GM21723 (cell line): ENCODE results near the gene CAPG.
"Not testable (repeated sequence)": the region's sequence is repeated elsewhere in the genome, so short reads cannot be mapped to it uniquely, and the experiment has no call there.

Experiments used
- ATAC-seq: cut with Tn5 transposase; IDR thresholded peaks from one replicate; pipeline ENCODE4 v1.9.1; 2021; ENCODE audit warnings: mild to moderate bottlenecking, moderate library complexity; ENCODE audit not compliant: unreplicated experiment

The CAPG gene

GRCh38 chr2:85398426-85399182, 11.6 kb downstream of the CAPG start:
- no peak for ATAC-seq

DNA sequence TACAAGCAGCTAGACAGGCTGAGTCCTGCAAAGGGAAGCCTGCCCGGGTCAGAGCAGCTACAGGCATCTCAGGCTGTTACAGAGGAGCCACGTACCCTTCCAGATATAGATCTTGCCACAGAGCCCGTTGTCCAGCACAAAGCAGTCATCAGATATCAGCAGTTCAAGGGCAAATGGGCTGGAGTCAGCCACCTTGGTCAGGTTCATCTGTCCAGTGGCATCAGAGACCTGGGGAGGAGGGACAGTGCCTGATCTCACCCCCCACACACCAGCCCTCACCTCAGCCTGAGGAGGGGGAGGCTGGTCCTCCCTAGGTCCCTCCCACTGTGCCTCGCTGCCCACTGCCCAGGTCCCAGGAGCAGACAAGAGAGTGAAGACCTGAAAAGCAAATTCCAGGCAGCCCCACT, 12.2 kb downstream of the CAPG start:
- no peak for ATAC-seq

GRCh38 chr2:85396531-85397470, 13.4 kb downstream of the CAPG start:
- no peak for ATAC-seq

DNA sequence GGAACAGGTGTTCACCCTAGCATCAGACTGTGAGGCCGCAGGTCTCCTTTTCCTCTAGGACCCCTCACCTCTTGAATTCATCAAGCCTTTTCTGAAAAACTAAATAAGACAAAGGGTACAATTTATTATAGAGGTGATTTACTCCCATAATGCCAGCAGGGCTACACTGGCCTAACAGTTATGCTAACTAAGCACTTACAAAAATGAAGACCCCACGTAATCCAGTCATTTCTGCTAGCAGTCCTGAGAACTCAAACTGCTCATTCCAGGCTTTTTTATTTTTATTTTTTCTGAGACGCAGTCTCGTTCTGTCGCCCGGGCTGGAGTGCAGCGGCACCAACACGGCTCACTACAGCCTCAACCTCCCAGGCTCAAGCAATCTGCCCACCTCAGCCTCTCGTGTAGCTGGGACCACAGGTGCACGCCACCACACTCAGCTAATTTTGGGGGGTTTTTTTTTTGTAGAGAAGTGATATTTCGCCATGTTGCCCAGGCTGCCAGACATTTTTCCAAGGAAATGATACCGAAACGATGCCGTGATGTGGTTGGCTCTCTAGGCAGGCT, 14.2 kb downstream of the CAPG start:
- ATAC-seq: no peak

DNA sequence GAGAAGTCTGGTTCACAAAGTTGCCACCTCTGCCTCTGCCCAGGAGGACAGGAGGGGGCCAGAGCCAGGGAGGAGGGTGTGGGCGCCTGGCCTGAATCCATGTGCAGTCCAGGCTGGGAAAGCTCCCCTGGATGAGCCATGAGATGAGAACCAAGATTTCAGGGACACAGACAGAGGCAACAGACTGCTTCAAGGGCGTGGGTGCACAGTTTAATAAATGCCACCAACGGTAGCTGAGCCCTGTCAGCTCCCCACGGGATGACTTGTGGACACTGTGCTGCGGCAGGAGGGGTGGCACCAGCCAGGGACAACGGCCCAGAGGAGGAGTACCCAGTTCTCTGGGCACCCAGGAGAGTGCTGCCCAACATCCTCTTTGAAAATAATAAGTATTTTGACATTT, 15.2 kb downstream of the CAPG start:
- ATAC-seq: no peak

DNA sequence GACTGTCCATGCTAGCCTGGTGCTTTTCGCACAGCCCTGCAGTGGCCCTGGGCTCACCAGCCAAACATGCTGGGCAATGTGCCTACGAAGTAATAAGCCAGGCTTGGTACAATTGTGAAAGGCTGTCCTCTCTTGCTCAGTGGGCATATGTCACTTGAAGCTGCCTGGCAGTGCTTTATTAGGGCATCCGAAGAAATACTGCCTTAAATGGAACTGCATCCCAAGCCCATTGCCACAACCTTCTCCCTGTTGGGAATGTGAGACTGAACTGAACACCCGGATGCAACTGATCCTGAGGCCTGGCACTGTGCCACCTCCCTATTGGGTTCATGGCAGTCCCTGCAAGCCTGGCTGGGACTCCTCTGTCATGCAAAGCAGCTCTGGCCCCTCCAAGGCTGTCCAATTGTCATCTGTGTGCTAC, 15.9 kb downstream of the CAPG start:
- no peak for ATAC-seq

DNA sequence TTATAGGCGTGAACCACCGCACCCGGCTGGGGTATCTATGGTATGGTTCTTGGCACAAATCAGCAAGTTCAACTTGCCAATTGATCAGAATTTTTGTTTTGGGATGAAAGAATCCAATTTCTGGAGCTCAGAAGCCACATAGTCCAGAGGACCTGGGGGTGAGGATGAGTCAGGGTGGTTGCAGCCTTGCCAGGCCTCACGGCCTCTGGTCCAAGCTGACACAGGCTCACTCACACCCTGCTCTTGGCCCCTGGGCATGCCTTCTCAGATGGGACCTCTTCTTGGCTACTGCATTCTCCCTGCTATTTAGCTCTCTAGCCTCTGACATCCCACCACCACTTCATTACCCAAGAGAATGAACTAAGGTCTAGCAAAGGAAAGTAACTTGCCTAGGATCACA, 16.3 kb downstream of the CAPG start:
- no peak for ATAC-seq

- ATAC-seq: peak; percentile 50
Observed at GRCh38 chr2:85390941-85391669, 19.1 kb downstream of the CAPG start.

DNA sequence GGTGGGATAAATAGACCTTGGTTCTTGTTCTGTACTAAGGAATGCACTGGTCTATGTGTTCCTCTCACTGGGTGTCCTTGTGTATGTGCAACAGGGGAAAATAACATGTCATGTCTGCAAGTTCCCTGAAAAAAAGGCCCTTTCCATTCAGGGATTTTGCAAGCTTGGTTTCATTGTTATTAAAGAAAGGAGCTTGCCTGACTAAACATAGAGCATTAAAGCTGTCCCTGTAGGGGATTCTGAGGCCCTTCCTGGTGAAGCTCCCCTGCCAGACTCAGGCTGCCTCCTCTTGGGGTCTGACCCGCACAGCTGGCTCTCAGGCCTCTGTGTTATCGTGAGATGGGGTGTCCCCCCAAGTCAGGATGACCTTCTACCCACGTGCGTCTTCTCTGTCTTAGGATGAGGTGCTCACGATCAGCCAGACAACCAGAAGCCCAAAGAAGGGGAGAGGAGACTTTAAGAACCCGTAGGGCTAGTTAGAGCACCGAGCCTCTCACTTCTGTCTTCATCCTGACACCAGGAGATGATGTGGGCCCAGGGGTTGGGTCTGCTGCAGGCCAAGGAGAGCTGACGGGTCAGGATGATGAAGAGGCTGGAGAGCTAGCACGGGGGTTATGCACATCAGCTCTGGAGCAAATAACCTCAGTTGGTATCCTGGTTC, 21.2 kb downstream of the CAPG start:
- ATAC-seq: no peak

GRCh38 chr2:85387754-85388153, 22.4 kb downstream of the CAPG start:
- no peak for ATAC-seq

- no peak for ATAC-seq
Observed at GRCh38 chr2:85385746-85386145, 24.4 kb downstream of the CAPG start.

GRCh38 chr2:85383850-85384249, 26.3 kb downstream of the CAPG start:
- ATAC-seq: no peak

- ATAC-seq: not testable (repeated sequence)
Observed at GRCh38 chr2:85383151-85383550, 27.0 kb downstream of the CAPG start.

- no peak for ATAC-seq
Observed at GRCh38 chr2:85380048-85380447, 30.1 kb downstream of the CAPG start.

- no peak for ATAC-seq
Observed at GRCh38 chr2:85378257-85378656, 31.9 kb downstream of the CAPG start.

GRCh38 chr2:85377083-85377482, 33.1 kb downstream of the CAPG start:
- no peak for ATAC-seq

GRCh38 chr2:85376291-85377065, 33.7 kb downstream of the CAPG start:
- ATAC-seq: no peak

DNA sequence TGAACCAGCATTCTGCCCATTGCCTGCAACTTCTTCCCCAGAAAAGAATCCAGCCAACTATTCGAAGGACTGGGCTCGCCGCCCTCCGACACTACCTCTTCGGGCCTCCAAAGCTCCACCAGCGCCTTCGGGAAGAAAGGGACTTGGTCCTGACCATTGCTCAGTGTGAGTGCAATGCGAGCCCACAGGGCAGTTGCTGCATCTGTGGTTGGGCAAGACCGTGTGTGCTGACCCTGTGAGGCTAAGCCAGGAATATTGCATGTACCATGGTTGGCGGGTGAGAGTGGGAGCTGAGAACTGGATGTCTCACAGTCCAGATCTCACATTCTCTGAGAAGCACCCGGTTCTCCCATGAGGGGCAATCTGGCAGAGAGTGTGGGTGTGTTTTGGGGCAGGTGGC, 39.1 kb downstream of the CAPG start:
- ATAC-seq: no peak

DNA sequence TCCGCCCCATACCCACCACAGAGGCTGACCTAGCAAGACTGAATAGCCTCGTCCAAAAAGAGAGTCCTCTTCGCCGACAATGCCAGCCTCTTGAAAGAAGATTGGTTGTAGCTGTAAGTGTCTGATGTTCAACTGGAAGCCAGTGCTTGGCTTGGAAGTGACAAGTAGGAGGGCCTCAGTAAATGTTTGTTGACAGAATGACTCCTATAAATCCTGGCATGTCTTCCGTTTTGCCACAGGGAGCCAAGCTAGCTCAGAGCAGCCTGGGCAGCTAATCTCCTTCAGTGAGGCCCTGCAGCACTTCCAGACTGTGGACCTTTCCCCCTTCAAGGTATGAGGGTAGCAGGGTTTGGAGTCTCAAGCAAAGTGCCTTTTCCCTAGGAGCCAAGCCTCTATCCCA, 40.7 kb downstream of the CAPG start:
- no peak for ATAC-seq

DNA sequence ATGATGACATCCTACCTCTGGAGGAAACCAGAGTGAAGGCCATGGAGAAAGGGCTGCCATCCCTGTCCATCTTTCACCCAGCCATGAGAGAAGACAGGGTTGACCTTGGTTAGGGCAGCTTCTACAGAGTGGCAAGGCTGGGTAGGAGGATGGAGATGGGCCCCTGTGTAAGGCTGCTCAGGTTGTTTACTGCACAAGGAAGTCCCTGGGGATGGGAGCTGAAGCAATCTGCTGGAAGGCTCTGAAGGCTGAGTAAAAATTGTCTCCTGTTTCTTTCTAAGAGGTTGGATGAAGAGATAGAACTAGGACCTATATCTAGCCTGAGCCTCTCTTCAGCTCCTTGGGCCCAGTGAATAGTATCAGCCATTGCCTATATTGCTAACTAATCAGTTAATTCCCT, 41.2 kb downstream of the CAPG start:
- no peak for ATAC-seq
